ENCODE data around the gene THRB. TPM values are rescaled to one million over a fixed set of nuclear protein-coding genes. Genes with fewer than 3 reads are reported as not detected.

Gene THRB
- total and polyA plus RNA-seq, 2 donors (not counting 3 experiments of a cell fraction or from before 2014, with no cell fraction given) = 0.06 TPM; not detected in 1

DNA sequence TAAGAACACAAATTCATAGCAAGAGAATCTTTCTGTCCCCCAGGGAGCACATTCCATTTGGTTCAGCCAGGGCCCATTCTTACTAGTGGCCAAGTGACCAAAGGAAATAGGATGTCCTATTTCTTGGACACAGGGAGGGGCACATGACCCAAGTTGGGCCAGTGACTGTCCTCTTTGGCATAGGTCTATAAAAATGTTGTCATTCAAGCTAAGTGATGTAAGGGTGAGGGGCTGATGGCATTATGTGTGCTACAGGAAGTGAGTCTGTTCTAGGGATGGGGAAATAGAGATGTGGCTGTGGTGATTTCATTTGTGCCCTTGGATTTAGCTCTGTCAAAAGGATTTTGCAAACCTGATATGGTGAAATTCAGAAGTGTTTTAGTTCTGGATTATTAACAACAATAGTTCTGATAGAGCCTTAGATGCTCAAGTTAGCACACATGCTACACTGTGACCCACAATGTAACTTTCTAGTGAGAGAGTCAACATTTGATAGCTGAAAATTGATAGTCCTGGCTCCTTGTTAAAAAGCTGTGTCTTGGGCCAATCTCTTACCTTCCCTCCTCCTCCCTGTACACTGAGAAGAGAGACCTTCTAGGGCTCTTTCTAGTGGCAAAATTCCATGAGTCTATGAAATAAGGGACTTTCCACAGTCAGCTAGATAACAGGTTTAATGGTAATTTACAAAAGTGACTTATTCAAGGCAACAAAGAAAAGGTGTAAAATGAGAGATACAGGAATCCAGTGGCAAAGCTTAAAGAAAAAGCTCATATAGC is 117.2 kb downstream of the THRB start:
- dilution Hi-C loops (cut with MboI; ENCODE audit: extremely low pct_ligation_motif_present, low sequenced_read_pairs) = no loop called here
- ChIA-PET POLR2A (no interaction called here), CTCF (interaction anchor here (0.6 to 1.6 kb wide), 5 partner anchors 12 to 303 kb away, joined by 3 to 10 read pairs (median 3); no protein-coding TSS in a partner anchor)
- Histone ChIP-seq H3K79me2 (ENCODE audit: control insufficient read depth, insufficient read depth, low read length) (no peaks in the 10 kb centered on the region), H4K20me1 (replicated peaks; ENCODE audit: control insufficient read depth, extremely low read depth, insufficient read depth, low read length) (no peaks in the 10 kb centered on the region), H3K4me3 (replicated peaks in 1 of 3; ENCODE audit: insufficient read depth in 1 of 3, low read depth in 1 of 3, low read length in 3 of 3) (no peak overlapping the region), H3K9me3 (replicated peaks; ENCODE audit: control insufficient read depth, insufficient read depth, low read length) (no peaks in the 10 kb centered on the region), H3K27me3 (ENCODE audit: control insufficient read depth in 2 of 2, insufficient read depth in 2 of 2, low read length in 2 of 2) (no peaks in the 10 kb centered on the region), H3K27ac (ENCODE audit: insufficient read depth, low read depth, low read length) (no peak overlapping the region), H2AFZ (ENCODE audit: low read depth, low read length) (no peak overlapping the region), H3K4me2 (ENCODE audit: insufficient read depth, low read length) (no peak overlapping the region), H3K36me3 (ENCODE audit: control insufficient read depth in 2 of 2, extremely low read depth in 1 of 2, insufficient read depth in 2 of 2, low read length in 2 of 2) (no peaks in the 10 kb centered on the region), H3K9ac (replicated peaks; ENCODE audit: extremely low read depth, insufficient read depth, low read length) (no peak overlapping the region), H3K4me1 (ENCODE audit: control insufficient read depth, extremely low read depth, insufficient read depth, low read length) (no peaks in the 10 kb centered on the region), H3K9me1 (replicated peaks; ENCODE audit: control insufficient read depth, extremely low read depth, insufficient read depth, low read length) (no peaks in the 10 kb centered on the region)
- DNase-seq (ENCODE audit: low read depth, low spot score) (no peak), FAIRE-seq (no peak)
- no TSS peak for BruUV-seq (replicated peaks)
- intact Hi-C loops (cut with micrococcal nuclease) = no loop called here
- TF ChIP-seq POLR2A (IDR thresholded peaks at IDR 0.05; ENCODE audit: low read depth, low read length) = no peak
- TF ChIP-seq, protein P1, sequence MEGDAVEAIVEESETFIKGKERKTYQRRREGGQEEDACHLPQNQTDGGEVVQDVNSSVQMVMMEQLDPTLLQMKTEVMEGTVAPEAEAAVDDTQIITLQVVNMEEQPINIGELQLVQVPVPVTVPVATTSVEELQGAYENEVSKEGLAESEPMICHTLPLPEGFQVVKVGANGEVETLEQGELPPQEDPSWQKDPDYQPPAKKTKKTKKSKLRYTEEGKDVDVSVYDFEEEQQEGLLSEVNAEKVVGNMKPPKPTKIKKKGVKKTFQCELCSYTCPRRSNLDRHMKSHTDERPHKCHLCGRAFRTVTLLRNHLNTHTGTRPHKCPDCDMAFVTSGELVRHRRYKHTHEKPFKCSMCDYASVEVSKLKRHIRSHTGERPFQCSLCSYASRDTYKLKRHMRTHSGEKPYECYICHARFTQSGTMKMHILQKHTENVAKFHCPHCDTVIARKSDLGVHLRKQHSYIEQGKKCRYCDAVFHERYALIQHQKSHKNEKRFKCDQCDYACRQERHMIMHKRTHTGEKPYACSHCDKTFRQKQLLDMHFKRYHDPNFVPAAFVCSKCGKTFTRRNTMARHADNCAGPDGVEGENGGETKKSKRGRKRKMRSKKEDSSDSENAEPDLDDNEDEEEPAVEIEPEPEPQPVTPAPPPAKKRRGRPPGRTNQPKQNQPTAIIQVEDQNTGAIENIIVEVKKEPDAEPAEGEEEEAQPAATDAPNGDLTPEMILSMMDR (IDR thresholded peaks at IDR 0.05; ENCODE audit: extremely low read depth in 1 of 2, insufficient read depth in 1 of 2, low read depth in 1 of 2, low read length in 2 of 2) = no peak
- no peak for TF ChIP-seq GATA2 (IDR thresholded peaks at IDR 0.05; ENCODE audit: insufficient read depth, insufficient read length, low read depth, low read length)
- TF ChIP-seq, protein P2, sequence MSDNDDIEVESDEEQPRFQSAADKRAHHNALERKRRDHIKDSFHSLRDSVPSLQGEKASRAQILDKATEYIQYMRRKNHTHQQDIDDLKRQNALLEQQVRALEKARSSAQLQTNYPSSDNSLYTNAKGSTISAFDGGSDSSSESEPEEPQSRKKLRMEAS (IDR thresholded peaks at IDR 0.05; ENCODE audit: insufficient read depth, insufficient read length) = no peak
- TF ChIP-seq EZH2 (IDR thresholded peaks at IDR 0.05; ENCODE audit: borderline replicate concordance, low read depth, low read length, severe bottlenecking) = no peak
- TF ChIP-seq MYC (IDR thresholded peaks at IDR 0.05; ENCODE audit: low read depth, low read length) = no peak
- no peak for TF ChIP-seq JUN (IDR thresholded peaks at IDR 0.05; ENCODE audit: borderline replicate concordance, insufficient read depth, insufficient read length, low read depth)
- TF ChIP-seq FOS (IDR thresholded peaks at IDR 0.05; ENCODE audit: borderline replicate concordance, insufficient read depth, low read length) = no peak
- TF ChIP-seq POLR2AphosphoS5 (IDR thresholded peaks at IDR 0.05; ENCODE audit: insufficient read depth, low read depth, low read length) = no peak

Measured in endothelial cell of umbilical vein (primary cell).